Nephron (organoid): Measurements from ENCODE around the gene COQ8A.

Source experiments
- H3K27ac Mint-ChIP-seq, 3 experiments: 2 replicates each; pipeline ENCODE4 v1.8.0; 2020; ENCODE audit warnings: mixed read lengths in 3 of 3, mild to moderate bottlenecking in 2 of 3, moderate library complexity in 1 of 3
- H3K27me3 Mint-ChIP-seq: 2 replicates; pipeline ENCODE4 v1.8.0; 2021; ENCODE audit warnings: low read depth, mild to moderate bottlenecking, moderate library complexity, mixed read lengths
- H3K36me3 Mint-ChIP-seq: 2 replicates; pipeline ENCODE4 v1.8.0; 2020; ENCODE audit warnings: low read depth, mixed read lengths
- H3K4me1 Mint-ChIP-seq: 2 replicates; pipeline ENCODE4 v1.8.0; 2020; ENCODE audit warnings: mixed read lengths
- H3K4me3 Mint-ChIP-seq, 3 experiments: 2 replicates each; pipeline ENCODE4 v1.8.0; 2020; ENCODE audit warnings: mild to moderate bottlenecking in 3 of 3, mixed read lengths in 3 of 3, moderate library complexity in 2 of 3
- H3K9me3 Mint-ChIP-seq: 2 replicates; pipeline ENCODE4 v1.8.0; 2020; ENCODE audit warnings: mixed read lengths
- TF ChIP-seq, protein P1 (sequence below), 3 experiments: fragments of 200-600 bp; sonication (generic); IDR thresholded peaks; one replicate each; pipeline ENCODE4 v1.5.0; 2021; ENCODE audit warnings: antibody characterized with exemption in 3 of 3; ENCODE audit not compliant: unreplicated experiment in 3 of 3

The COQ8A gene

GRCh38 chr1:226893936-226894335 is 46.2 kb upstream of the COQ8A start:
- peaks cover 14% of the 10 kb centered on the region for H3K36me3 Mint-ChIP-seq

DNA sequence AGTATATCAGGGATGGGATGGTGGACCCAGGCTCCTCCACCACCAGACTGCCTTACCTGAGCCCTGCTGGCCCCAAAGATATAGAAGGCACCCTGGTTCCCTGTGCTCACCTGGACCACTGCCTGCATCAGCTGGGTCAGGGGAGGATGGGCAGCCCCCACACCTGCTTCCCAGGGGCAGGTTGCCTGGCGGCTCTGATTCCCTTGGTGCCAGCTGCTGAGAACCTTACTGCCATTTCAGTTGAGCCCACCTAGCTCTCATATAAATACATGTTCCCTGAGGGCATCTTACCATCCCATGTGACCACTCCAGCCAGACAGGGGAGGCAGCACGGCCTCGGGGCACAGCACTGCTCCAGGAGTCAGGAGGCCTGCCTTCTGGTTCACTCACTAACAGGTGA is 45.3 kb upstream of the COQ8A start:
- TF ChIP-seq, protein P1, sequence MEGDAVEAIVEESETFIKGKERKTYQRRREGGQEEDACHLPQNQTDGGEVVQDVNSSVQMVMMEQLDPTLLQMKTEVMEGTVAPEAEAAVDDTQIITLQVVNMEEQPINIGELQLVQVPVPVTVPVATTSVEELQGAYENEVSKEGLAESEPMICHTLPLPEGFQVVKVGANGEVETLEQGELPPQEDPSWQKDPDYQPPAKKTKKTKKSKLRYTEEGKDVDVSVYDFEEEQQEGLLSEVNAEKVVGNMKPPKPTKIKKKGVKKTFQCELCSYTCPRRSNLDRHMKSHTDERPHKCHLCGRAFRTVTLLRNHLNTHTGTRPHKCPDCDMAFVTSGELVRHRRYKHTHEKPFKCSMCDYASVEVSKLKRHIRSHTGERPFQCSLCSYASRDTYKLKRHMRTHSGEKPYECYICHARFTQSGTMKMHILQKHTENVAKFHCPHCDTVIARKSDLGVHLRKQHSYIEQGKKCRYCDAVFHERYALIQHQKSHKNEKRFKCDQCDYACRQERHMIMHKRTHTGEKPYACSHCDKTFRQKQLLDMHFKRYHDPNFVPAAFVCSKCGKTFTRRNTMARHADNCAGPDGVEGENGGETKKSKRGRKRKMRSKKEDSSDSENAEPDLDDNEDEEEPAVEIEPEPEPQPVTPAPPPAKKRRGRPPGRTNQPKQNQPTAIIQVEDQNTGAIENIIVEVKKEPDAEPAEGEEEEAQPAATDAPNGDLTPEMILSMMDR (IDR thresholded peaks at IDR 0.05; ENCODE audit: unreplicated experiment in 3 of 3) = no peak
- H3K4me3 Mint-ChIP-seq = no peak overlapping the region
- no peaks in the 10 kb centered on the region for H3K9me3 Mint-ChIP-seq
- no peak overlapping the region for H3K27ac Mint-ChIP-seq
- H3K36me3 Mint-ChIP-seq = peaks cover 19% of the 10 kb centered on the region
- H3K4me1 Mint-ChIP-seq = peaks cover 5% of the 10 kb centered on the region
- H3K27me3 Mint-ChIP-seq = no peaks in the 10 kb centered on the region

More at GRCh38 chr1:226893936-226894335, 46.2 kb upstream of the COQ8A start:
- TF ChIP-seq, protein P1 (IDR thresholded peaks at IDR 0.05; ENCODE audit: unreplicated experiment in 3 of 3) = no peak
- Mint-ChIP-seq H3K27me3 (no peaks in the 10 kb centered on the region), H3K4me3 (no peak overlapping the region), H3K9me3 (no peaks in the 10 kb centered on the region), H3K27ac (no peak overlapping the region), H3K4me1 (peaks cover 5% of the 10 kb centered on the region)

DNA sequence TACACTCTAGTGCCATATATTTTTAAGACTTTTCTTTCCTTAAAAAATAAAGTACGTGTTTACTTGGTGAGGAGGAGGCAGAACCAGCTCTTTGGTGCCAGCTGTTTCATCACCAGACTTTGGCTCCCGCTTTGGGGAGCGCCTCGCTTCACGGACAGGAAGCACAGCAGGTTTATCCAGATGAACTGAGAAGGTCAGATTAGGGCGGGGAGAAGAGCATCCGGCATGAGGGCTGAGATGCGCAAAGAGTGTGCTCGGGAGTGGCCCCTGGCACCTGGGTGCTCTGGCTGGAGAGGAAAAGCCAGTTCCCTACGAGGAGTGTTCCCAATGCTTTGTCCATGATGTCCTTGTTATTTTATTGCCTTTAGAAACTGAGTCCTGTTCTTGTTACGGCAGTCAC is 44.5 kb upstream of the COQ8A start:
- no peak overlapping the region for H3K27ac Mint-ChIP-seq
- TF ChIP-seq, protein P1 (IDR thresholded peaks at IDR 0.05; ENCODE audit: unreplicated experiment in 3 of 3) = no peak
- no peaks in the 10 kb centered on the region for H3K9me3 Mint-ChIP-seq
- H3K27me3 Mint-ChIP-seq = no peaks in the 10 kb centered on the region
- H3K36me3 Mint-ChIP-seq = peaks cover 18% of the 10 kb centered on the region
- H3K4me3 Mint-ChIP-seq = no peak overlapping the region
- peaks cover 8% of the 10 kb centered on the region for H3K4me1 Mint-ChIP-seq

GRCh38 chr1:226898246-226898645 is 41.8 kb upstream of the COQ8A start:
- peaks cover 15% of the 10 kb centered on the region for H3K36me3 Mint-ChIP-seq
- H3K9me3 Mint-ChIP-seq = no peaks in the 10 kb centered on the region
- no peaks in the 10 kb centered on the region for H3K27me3 Mint-ChIP-seq
- H3K4me3 Mint-ChIP-seq = no peak overlapping the region
- no peak overlapping the region for H3K27ac Mint-ChIP-seq
- peaks cover 17% of the 10 kb centered on the region for H3K4me1 Mint-ChIP-seq
- TF ChIP-seq, protein P1 (IDR thresholded peaks at IDR 0.05; ENCODE audit: unreplicated experiment in 3 of 3) = no peak

DNA sequence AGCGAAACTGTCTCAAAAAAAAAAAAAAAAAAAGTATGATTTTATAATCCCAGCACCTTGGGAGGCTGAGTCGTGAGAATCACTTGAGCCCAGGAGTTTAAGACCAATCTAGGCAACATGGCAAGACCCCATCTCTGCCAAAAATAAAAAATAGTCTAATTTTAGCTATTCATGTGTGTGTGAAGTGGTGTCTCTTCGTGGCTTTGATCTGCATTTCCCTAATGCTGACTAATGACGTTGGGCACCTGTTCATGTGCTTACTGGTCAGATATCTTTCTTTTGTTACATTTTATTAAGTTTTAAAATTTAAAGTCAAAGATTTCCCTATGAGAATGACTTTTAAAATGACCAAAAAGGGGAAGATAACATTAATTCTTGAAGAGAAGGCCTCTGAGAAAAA is 38.7 kb upstream of the COQ8A start:
- Mint-ChIP-seq H3K4me1 (peaks cover 29% of the 10 kb centered on the region), H3K27me3 (no peaks in the 10 kb centered on the region), H3K4me3 (no peak overlapping the region), H3K27ac (peak overlapping the region in 1 of 3 experiments; percentile 30), H3K36me3 (peaks cover 16% of the 10 kb centered on the region), H3K9me3 (no peaks in the 10 kb centered on the region)
- TF ChIP-seq, protein P1 (IDR thresholded peaks at IDR 0.05; ENCODE audit: unreplicated experiment in 3 of 3) = no peak

DNA sequence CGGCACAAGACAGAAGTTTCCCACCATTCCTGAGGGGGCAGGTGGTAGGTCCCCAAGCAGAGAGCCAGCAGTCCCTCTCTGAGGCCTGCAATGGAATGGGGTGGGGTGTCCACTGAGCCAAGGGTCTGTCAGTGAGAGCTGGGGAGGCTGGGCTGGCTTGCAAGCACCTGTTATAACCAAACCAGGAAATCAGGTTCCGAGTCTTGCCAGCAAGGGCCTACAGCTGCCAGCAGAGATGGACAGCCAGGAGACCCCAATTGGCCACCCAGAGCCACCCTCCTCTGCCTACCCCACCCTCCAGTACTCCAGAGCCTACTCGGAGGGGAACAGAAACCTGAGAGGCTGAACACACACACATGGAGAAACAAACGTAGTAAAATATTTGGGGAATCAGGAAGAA is 37.5 kb upstream of the COQ8A start:
- Mint-ChIP-seq H3K4me1 (peaks cover 29% of the 10 kb centered on the region), H3K36me3 (peaks cover 13% of the 10 kb centered on the region), H3K4me3 (no peak overlapping the region), H3K27me3 (no peaks in the 10 kb centered on the region), H3K27ac (no peak overlapping the region), H3K9me3 (no peaks in the 10 kb centered on the region)
- TF ChIP-seq, protein P1 (IDR thresholded peaks at IDR 0.05; ENCODE audit: unreplicated experiment in 3 of 3) = no peak
